IMR-90 (cell line): Measurements from ENCODE around the gene CD81. TPM values are rescaled to one million over a fixed set of nuclear protein-coding genes. Genes with fewer than 3 reads are reported as not detected.

Experiments used
- ATAC-seq: fragments of 200-7000 bp; cut with Tn5 transposase; 2 replicates; pipeline ENCODE4 v1.9.1; 2020; ENCODE audit warnings: low read depth, mild to moderate bottlenecking, moderate library complexity
- BruUV-seq: library from RNA; stranded (reverse); fragments of 400-500 nt; replicated peaks from 2 replicates; lab custom pipeline; 2021; lab: Mats Ljungman, UMichigan
- CTCF ChIA-PET: fragments of 300-600 bp; formaldehyde crosslinking; extraction: SDS; loops from one replicate; lab custom pipeline; 2021; ENCODE audit warnings: antibody characterized with exemption; lab: Yijun Ruan, JAX
- POLR2A ChIA-PET: fragments of 300-600 bp; sonication (Branson Sonifier 250); formaldehyde crosslinking; loops from one replicate; lab custom pipeline; 2022; ENCODE audit warnings: antibody characterized with exemption; ENCODE audit not compliant: unreplicated experiment; lab: Charles Lee
- DNase-seq: peaks from one replicate; pipeline ENCODE4 v3.0.0; 2013
- H2AFZ ChIP-seq: replicated peaks from 2 replicates; pipeline ENCODE3; 2013; ENCODE audit warnings: low read length, mild to moderate bottlenecking; ENCODE audit not compliant: poor library complexity
- H2AK5ac ChIP-seq: 2 replicates; pipeline ENCODE4 v1.6.1; 2013; ENCODE audit warnings: low read depth, low read length, inconsistent platforms
- H2AK9ac ChIP-seq: replicated peaks from 2 replicates; pipeline ENCODE3; 2013; ENCODE audit warnings: mild to moderate bottlenecking, low read depth, low read length, moderate library complexity; ENCODE audit not compliant: poor library complexity
- H2BK120ac ChIP-seq: 2 replicates; pipeline ENCODE4 v1.6.1; 2013; ENCODE audit warnings: low read depth, low read length, inconsistent platforms
- H2BK15ac ChIP-seq: 3 replicates; pipeline ENCODE4 v1.6.1; 2013; ENCODE audit warnings: low read depth, low read length, inconsistent platforms
- H2BK20ac ChIP-seq: 2 replicates; pipeline ENCODE4 v1.6.1; 2013; ENCODE audit warnings: low read depth, mild to moderate bottlenecking, inconsistent platforms, low read length, moderate library complexity
- H2BK5ac ChIP-seq: 2 replicates; pipeline ENCODE4 v1.6.1; 2013; ENCODE audit warnings: mild to moderate bottlenecking, low read depth, low read length, inconsistent platforms; ENCODE audit not compliant: poor library complexity, severe bottlenecking
- H3K14ac ChIP-seq: replicated peaks from 2 replicates; pipeline ENCODE4 v1.6.1; 2013; ENCODE audit warnings: low read depth, low read length, inconsistent platforms
- H3K18ac ChIP-seq: 2 replicates; pipeline ENCODE4 v1.6.1; 2013; ENCODE audit warnings: low read depth, low read length, control low read depth
- H3K23ac ChIP-seq: 2 replicates; pipeline ENCODE4 v1.6.1; 2013; ENCODE audit warnings: low read depth, low read length, inconsistent platforms
- H3K27ac ChIP-seq: 2 replicates; pipeline ENCODE4 v1.5.1; 2013; ENCODE audit warnings: mild to moderate bottlenecking, control low read depth, low read length; ENCODE audit not compliant: insufficient read depth
- H3K27me3 ChIP-seq: 2 replicates; pipeline ENCODE4 v1.6.1; 2013; ENCODE audit warnings: low read length; ENCODE audit not compliant: control insufficient read depth, insufficient read depth
- H3K36me3 ChIP-seq: 2 replicates; pipeline ENCODE4 v1.6.1; 2013; ENCODE audit warnings: low read length, mixed read lengths; ENCODE audit not compliant: control insufficient read depth, insufficient read depth
- H3K4ac ChIP-seq: 2 replicates; pipeline ENCODE4 v1.6.1; 2013; ENCODE audit warnings: low read depth, low read length, inconsistent platforms
- H3K4me1 ChIP-seq: 2 replicates; pipeline ENCODE4 v1.6.1; 2013; ENCODE audit warnings: low read length, mixed read lengths; ENCODE audit not compliant: control insufficient read depth, insufficient read depth
- H3K4me2 ChIP-seq: 2 replicates; pipeline ENCODE4 v1.6.1; 2013; ENCODE audit warnings: low read depth, mild to moderate bottlenecking, control low read depth, low read length, moderate library complexity
- H3K4me3 ChIP-seq: 2 replicates; pipeline ENCODE4 v1.5.1; 2013; ENCODE audit warnings: low read depth, mild to moderate bottlenecking, control low read depth, low read length, moderate library complexity; ENCODE audit not compliant: insufficient read depth
- H3K56ac ChIP-seq: 2 replicates; pipeline ENCODE4 v1.6.1; 2013; ENCODE audit warnings: low read length, inconsistent platforms; ENCODE audit not compliant: insufficient read depth; ENCODE audit errors: extremely low read depth
- H3K79me1 ChIP-seq, 2 experiments: 2 replicates each; pipeline ENCODE4 v1.6.1; 2013; ENCODE audit warnings: low read length in 2 of 2, inconsistent platforms in 1 of 2, low read depth in 1 of 2
- H3K9ac ChIP-seq: 2 replicates; pipeline ENCODE4 v1.6.1; 2013; ENCODE audit warnings: low read depth, low read length, control low read depth
- H3K9me1 ChIP-seq: 2 replicates; pipeline ENCODE4 v1.6.1; 2013; ENCODE audit warnings: low read length, inconsistent platforms; ENCODE audit not compliant: insufficient read depth
- H3K9me3 ChIP-seq: 2 replicates; pipeline ENCODE4 v1.6.1; 2013; ENCODE audit warnings: low read length; ENCODE audit not compliant: control insufficient read depth, insufficient read depth
- H4K20me1 ChIP-seq: 2 replicates; pipeline ENCODE4 v1.6.1; 2013; ENCODE audit warnings: low read length, inconsistent platforms; ENCODE audit not compliant: insufficient read depth
- H4K5ac ChIP-seq: 2 replicates; pipeline ENCODE4 v1.6.1; 2013; ENCODE audit warnings: mild to moderate bottlenecking, low read depth, low read length, control low read depth
- H4K8ac ChIP-seq, 2 experiments: 2 replicates each; pipeline ENCODE4 v1.6.1; 2013; ENCODE audit warnings: low read depth in 2 of 2, low read length in 2 of 2, control low read depth in 1 of 2, inconsistent platforms in 1 of 2
- H4K91ac ChIP-seq: 2 replicates; pipeline ENCODE4 v1.6.1; 2013; ENCODE audit warnings: low read depth, low read length, inconsistent platforms; ENCODE audit not compliant: insufficient read depth
- BHLHE40 ChIP-seq: fragments of 150-350 bp; IDR thresholded peaks from 2 replicates; pipeline ENCODE4 v1.6.1; 2016; ENCODE audit warnings: mild to moderate bottlenecking, low read depth, low read length
- CEBPB ChIP-seq: IDR thresholded peaks from 2 replicates; pipeline ENCODE4 v1.6.1; 2012; ENCODE audit warnings: low read depth, low read length, improper control_type of control experiment
- CHD1 ChIP-seq: IDR thresholded peaks from 2 replicates; pipeline ENCODE4 v1.6.1; 2012; ENCODE audit warnings: low read depth, low read length, improper control_type of control experiment
- FOS ChIP-seq: fragments of 150-350 bp; IDR thresholded peaks from 2 replicates; pipeline ENCODE4 v1.6.1; 2016; ENCODE audit warnings: low read depth, low read length
- MAFK ChIP-seq: IDR thresholded peaks from 2 replicates; pipeline ENCODE4 v1.6.1; 2012; ENCODE audit warnings: low read depth, low read length, improper control_type of control experiment
- MAZ ChIP-seq: IDR thresholded peaks from 2 replicates; pipeline ENCODE4 v1.6.1; 2012; ENCODE audit warnings: low read depth, mild to moderate bottlenecking, low read length, improper control_type of control experiment, moderate library complexity, borderline replicate concordance
- MXI1 ChIP-seq: IDR thresholded peaks from 2 replicates; pipeline ENCODE4 v1.6.1; 2012; ENCODE audit warnings: low read depth, mild to moderate bottlenecking, low read length, moderate library complexity, borderline replicate concordance
- RAD21 ChIP-seq: IDR thresholded peaks from 2 replicates; pipeline ENCODE4 v1.6.1; 2012; ENCODE audit warnings: low read length, improper control_type of control experiment
- SMC3 ChIP-seq: fragments of 150-350 bp; IDR thresholded peaks from 2 replicates; pipeline ENCODE4 v1.6.1; 2016; ENCODE audit warnings: low read depth, mild to moderate bottlenecking, antibody characterized with exemption, low read length, moderate library complexity
- WGBS, 2 experiments: methylation state at CpG; one replicate each; pipeline versions ENCODE4 v1.1.5 to v1.1.7; 2013; ENCODE audit warnings: missing lambda C conversion rate in 2 of 2; ENCODE audit not compliant: insufficient read length in 1 of 2; ENCODE audit errors: extremely low coverage in 2 of 2; 5-methylcytosine and 5-hydroxymethylcytosine counted together
- dilution Hi-C: fragments of 300-500 bp; cut with HindIII; formaldehyde crosslinking; loops from one replicate; pipeline ENCODE4 v1.14.3; 2018; ENCODE audit warnings: low sequenced_read_pairs; ENCODE audit not compliant: unreplicated experiment
- in situ Hi-C: fragments of 300-500 bp; cut with MboI; formaldehyde crosslinking; loops from 3 replicates; pipeline ENCODE4 v1.14.3; 2019; ENCODE audit warnings: low sequenced_read_pairs, inconsistent platforms, mixed read lengths
- intact Hi-C: fragments of 100-400 bp; cut with micrococcal nuclease; formaldehyde crosslinking; loops from 2 replicates; pipeline ENCODE4 v1.10.0; 2022
- polyA plus RNA-seq, 3 experiments: library from polyadenylated mRNA; depleted of rRNA; stranded (reverse); fragments of >200 nt; gene quantifications; 2 replicates each; pipeline ENCODE4 v1.2.3, GENCODE V29; 2012; ENCODE audit warnings: low replicate concordance in 1 of 3
- total RNA-seq: library from RNA; depleted of rRNA; stranded (reverse); fragments of >200 nt; gene quantifications from 2 replicates; pipeline ENCODE4 v1.2.3, GENCODE V29; 2012
- TF ChIP-seq, protein P1 (sequence below): fragments of 150-350 bp; IDR thresholded peaks from 2 replicates; pipeline ENCODE4 v1.6.1; 2017; ENCODE audit warnings: mild to moderate bottlenecking, antibody characterized with exemption, low read length, low read depth
- TF ChIP-seq, protein P2 (sequence below): conservative IDR thresholded peaks from 2 replicates; pipeline ENCODE4 v1.5.1; 2012; ENCODE audit warnings: mild to moderate bottlenecking, low read depth, low read length, improper control_type of control experiment
- TF ChIP-seq, protein P3 (sequence below): fragments of 150-350 bp; IDR thresholded peaks from 2 replicates; pipeline ENCODE4 v1.6.1; 2016; ENCODE audit warnings: low read depth, mild to moderate bottlenecking, low read length, moderate library complexity, borderline replicate concordance

CD81 gene
- total and polyA plus RNA-seq, 2 of the 4 experiments (the other 2 are of a cell fraction) = 159 to 689 TPM

DNA sequence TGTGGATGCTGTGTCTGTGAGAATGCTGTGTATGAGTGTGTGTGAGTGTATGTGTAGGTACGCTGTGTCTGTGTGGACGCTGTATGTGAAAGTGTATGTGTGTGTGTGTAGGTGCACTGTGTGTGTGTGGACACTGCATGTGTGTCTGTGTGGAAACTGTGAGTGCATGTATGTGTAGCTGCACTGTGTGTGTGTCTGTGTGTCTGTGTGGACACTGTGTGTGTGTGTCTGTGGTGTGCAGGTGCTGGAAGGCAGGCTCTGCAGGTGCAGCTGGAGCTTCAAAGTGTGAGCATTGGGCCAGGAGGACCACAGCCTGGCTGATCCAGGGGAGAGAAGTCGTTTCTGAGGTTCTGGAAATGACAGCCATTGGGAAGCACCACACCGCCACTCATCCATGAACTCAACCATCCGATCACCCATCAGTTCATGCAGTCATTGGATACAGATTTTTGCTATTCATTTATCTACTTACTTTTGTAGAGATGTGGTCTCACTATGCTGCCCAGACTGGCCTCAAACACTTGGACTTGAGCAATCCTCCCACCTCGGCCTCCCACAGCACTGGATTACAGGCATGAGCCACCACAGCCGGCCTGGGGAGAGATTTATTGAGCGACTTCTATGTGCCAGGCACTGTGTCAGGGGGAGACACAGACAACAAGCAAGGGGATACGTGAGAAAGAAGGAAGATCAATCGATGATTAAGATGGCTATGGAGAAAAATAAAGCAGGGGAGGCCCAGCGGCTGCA is 57.6 kb downstream of the CD81 start:
- Histone ChIP-seq H3K14ac (no peak overlapping the region), H3K27ac (no peak overlapping the region), H3K79me1 (no peaks in the 10 kb centered on the region), H2BK20ac (no peak overlapping the region), H3K56ac (no peak overlapping the region), H3K4me1 (no peaks in the 10 kb centered on the region), H3K9me3 (no peaks in the 10 kb centered on the region), H2AFZ (no peak overlapping the region), H3K9me1 (no peaks in the 10 kb centered on the region), H4K5ac (no peak overlapping the region), H2BK5ac (no peak overlapping the region), H3K23ac (no peak overlapping the region), H2AK9ac (peak overlapping the region; percentile 45), H3K4me3 (no peak overlapping the region), H2BK15ac (no peak overlapping the region), H3K27me3 (peaks cover 15% of the 10 kb centered on the region), H3K36me3 (no peaks in the 10 kb centered on the region), H4K91ac (no peak overlapping the region), H4K20me1 (no peaks in the 10 kb centered on the region), H3K18ac (no peak overlapping the region), H2AK5ac (no peak overlapping the region), H3K4me2 (no peak overlapping the region), H4K8ac (no peak overlapping the region), H2BK120ac (no peak overlapping the region), H3K9ac (no peak overlapping the region), H3K4ac (no peak overlapping the region)
- CTCF ChIA-PET = no interaction called here
- no peak for TF ChIP-seq MAZ
- TF ChIP-seq SMC3 = no peak
- no peak for TF ChIP-seq MXI1
- no peak for TF ChIP-seq BHLHE40
- TF ChIP-seq, protein P1, sequence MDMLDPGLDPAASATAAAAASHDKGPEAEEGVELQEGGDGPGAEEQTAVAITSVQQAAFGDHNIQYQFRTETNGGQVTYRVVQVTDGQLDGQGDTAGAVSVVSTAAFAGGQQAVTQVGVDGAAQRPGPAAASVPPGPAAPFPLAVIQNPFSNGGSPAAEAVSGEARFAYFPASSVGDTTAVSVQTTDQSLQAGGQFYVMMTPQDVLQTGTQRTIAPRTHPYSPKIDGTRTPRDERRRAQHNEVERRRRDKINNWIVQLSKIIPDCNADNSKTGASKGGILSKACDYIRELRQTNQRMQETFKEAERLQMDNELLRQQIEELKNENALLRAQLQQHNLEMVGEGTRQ = no peak
- TF ChIP-seq, protein P2, sequence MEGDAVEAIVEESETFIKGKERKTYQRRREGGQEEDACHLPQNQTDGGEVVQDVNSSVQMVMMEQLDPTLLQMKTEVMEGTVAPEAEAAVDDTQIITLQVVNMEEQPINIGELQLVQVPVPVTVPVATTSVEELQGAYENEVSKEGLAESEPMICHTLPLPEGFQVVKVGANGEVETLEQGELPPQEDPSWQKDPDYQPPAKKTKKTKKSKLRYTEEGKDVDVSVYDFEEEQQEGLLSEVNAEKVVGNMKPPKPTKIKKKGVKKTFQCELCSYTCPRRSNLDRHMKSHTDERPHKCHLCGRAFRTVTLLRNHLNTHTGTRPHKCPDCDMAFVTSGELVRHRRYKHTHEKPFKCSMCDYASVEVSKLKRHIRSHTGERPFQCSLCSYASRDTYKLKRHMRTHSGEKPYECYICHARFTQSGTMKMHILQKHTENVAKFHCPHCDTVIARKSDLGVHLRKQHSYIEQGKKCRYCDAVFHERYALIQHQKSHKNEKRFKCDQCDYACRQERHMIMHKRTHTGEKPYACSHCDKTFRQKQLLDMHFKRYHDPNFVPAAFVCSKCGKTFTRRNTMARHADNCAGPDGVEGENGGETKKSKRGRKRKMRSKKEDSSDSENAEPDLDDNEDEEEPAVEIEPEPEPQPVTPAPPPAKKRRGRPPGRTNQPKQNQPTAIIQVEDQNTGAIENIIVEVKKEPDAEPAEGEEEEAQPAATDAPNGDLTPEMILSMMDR = no peak
- no peak for TF ChIP-seq RAD21
- no peak for TF ChIP-seq FOS
- TF ChIP-seq, protein P3, sequence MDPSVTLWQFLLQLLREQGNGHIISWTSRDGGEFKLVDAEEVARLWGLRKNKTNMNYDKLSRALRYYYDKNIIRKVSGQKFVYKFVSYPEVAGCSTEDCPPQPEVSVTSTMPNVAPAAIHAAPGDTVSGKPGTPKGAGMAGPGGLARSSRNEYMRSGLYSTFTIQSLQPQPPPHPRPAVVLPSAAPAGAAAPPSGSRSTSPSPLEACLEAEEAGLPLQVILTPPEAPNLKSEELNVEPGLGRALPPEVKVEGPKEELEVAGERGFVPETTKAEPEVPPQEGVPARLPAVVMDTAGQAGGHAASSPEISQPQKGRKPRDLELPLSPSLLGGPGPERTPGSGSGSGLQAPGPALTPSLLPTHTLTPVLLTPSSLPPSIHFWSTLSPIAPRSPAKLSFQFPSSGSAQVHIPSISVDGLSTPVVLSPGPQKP = no peak
- no peak for TF ChIP-seq MAFK
- no peak for TF ChIP-seq CHD1
- no peak for TF ChIP-seq CEBPB
- intact Hi-C loops = no loop called here
- dilution Hi-C loops = no loop called here
- no TSS peak for BruUV-seq
- POLR2A ChIA-PET = no interaction called here
- no peak for DNase-seq
- WGBS, 2 experiments = 68% methylated on average over 6 of the region's 11 CpGs; no CpG with 5 or more reads in 1 of the 2 experiments
- in situ Hi-C loops = loop anchor here (10.0 kb wide), 1 partner anchor 80 kb away; no protein-coding TSS in a partner anchor
- ATAC-seq = no peak
